Neural cell (in vitro differentiated cells): ENCODE data around the gene CDC42BPB. TPM values are rescaled to one million over a fixed set of nuclear protein-coding genes. Genes with fewer than 3 reads are reported as not detected.
A peak's percentile ranks its signal among the peaks of the same experiment; 100 is the strongest.

Experiments
- H2AFZ ChIP-seq: fragments of 200-600, 300-800 bp; sonication (generic), shearing (Covaris generic); 2 replicates; pipeline ENCODE4 v1.6.0; 2014; ENCODE audit warnings: low read depth, mild to moderate bottlenecking, antibody characterized with exemption, low read length, moderate library complexity
- H3F3A ChIP-seq: fragments of 200-600 bp; shearing (Covaris generic); 2 replicates; pipeline ENCODE4 v1.6.1; 2016; ENCODE audit warnings: mild to moderate bottlenecking, moderate library complexity, mixed read lengths, antibody characterized with exemption, low read length; ENCODE audit not compliant: insufficient read depth, poor library complexity, severe bottlenecking
- H3K27ac ChIP-seq: fragments of 200-600, 300-800 bp; sonication (generic), shearing (Covaris generic); 2 replicates; pipeline ENCODE4 v1.5.1; 2014; ENCODE audit warnings: mild to moderate bottlenecking, low read length, moderate library complexity
- H3K27me3 ChIP-seq: fragments of 300-800, 200-600 bp; sonication (generic), shearing (Covaris generic); 2 replicates; pipeline ENCODE4 v1.6.0; 2014; ENCODE audit warnings: mild to moderate bottlenecking, low read depth, low read length, moderate library complexity; ENCODE audit not compliant: insufficient read depth
- H3K36me3 ChIP-seq: fragments of 300-800, 200-600 bp; sonication (generic), shearing (Covaris generic); 2 replicates; pipeline ENCODE4 v1.5.1; 2014; ENCODE audit warnings: mild to moderate bottlenecking, antibody characterized with exemption, low read length, moderate library complexity; ENCODE audit not compliant: insufficient read depth
- H3K4me2 ChIP-seq: fragments of 300-800, 200-600 bp; sonication (generic), shearing (Covaris generic); 2 replicates; pipeline ENCODE4 v1.6.0; 2014; ENCODE audit warnings: mild to moderate bottlenecking, low read length
- H3K4me3 ChIP-seq: fragments of 300-800, 200-600 bp; sonication (generic), shearing (Covaris generic); 2 replicates; pipeline ENCODE4 v1.5.1; 2014; ENCODE audit warnings: mild to moderate bottlenecking, low read length, moderate library complexity
- H3K79me2 ChIP-seq: fragments of 200-600 bp; shearing (Covaris generic); replicated peaks from 2 replicates; pipeline ENCODE4 v1.6.0; 2014; ENCODE audit warnings: mild to moderate bottlenecking, low read length, moderate library complexity; ENCODE audit not compliant: insufficient read depth
- H3K9ac ChIP-seq: fragments of 300-800, 200-600 bp; sonication (generic), shearing (Covaris generic); 2 replicates; pipeline ENCODE4 v1.6.1; 2016; ENCODE audit warnings: mild to moderate bottlenecking, low read length, mixed read lengths
- H3K9me2 ChIP-seq: fragments of 200-600 bp; shearing (Covaris generic); 2 replicates; pipeline ENCODE4 v1.6.1; 2016; ENCODE audit warnings: mild to moderate bottlenecking, low read length, mixed read lengths; ENCODE audit not compliant: insufficient read depth
- H3K9me3 ChIP-seq: fragments of 200-600, 300-800 bp; sonication (generic), shearing (Covaris generic); 2 replicates; pipeline ENCODE4 v1.6.1; 2016; ENCODE audit warnings: mild to moderate bottlenecking, mixed run types, low read length, moderate library complexity, mixed read lengths
- H4K20me1 ChIP-seq: fragments of 200-600 bp; shearing (Covaris generic); 2 replicates; pipeline ENCODE4 v1.6.1; 2016; ENCODE audit warnings: mild to moderate bottlenecking, mixed run types; ENCODE audit not compliant: insufficient read depth
- CTCF ChIP-seq: fragments of 450-650 bp; IDR thresholded peaks from 2 replicates; pipeline ENCODE4 v1.5.1; 2014; ENCODE audit warnings: antibody characterized with exemption, mild to moderate bottlenecking, moderate library complexity; ENCODE audit not compliant: poor library complexity, severe bottlenecking
- EP300 ChIP-seq: fragments of 450-650 bp; conservative IDR thresholded peaks from 2 replicates; pipeline ENCODE4 v1.6.1; 2014; ENCODE audit warnings: antibody characterized with exemption, mild to moderate bottlenecking, moderate library complexity; ENCODE audit not compliant: poor library complexity, severe bottlenecking
- EZH2 ChIP-seq: fragments of 200-600, 300-800 bp; shearing (Covaris generic), sonication (generic); IDR thresholded peaks from 2 replicates; pipeline ENCODE4 v1.6.1; 2014; ENCODE audit warnings: antibody characterized with exemption, low read length, borderline replicate concordance, mild to moderate bottlenecking; ENCODE audit not compliant: insufficient read depth, poor library complexity, severe bottlenecking
- MXI1 ChIP-seq: fragments of 450-650 bp; conservative IDR thresholded peaks from 2 replicates; pipeline ENCODE4 v1.6.1; 2014; ENCODE audit warnings: antibody characterized with exemption, mild to moderate bottlenecking; ENCODE audit not compliant: poor library complexity, severe bottlenecking
- POLR2AphosphoS5 ChIP-seq: IDR thresholded peaks from 2 replicates; pipeline ENCODE4 v1.6.1; 2012
- RAD21 ChIP-seq: fragments of 450-650 bp; conservative IDR thresholded peaks from 2 replicates; pipeline ENCODE4 v1.6.1; 2014; ENCODE audit warnings: antibody characterized with exemption, mild to moderate bottlenecking, moderate library complexity
- REST ChIP-seq: IDR thresholded peaks from 2 replicates; pipeline ENCODE4 v1.6.1; 2012; ENCODE audit warnings: borderline replicate concordance
- SMC3 ChIP-seq: fragments of 450-650 bp; conservative IDR thresholded peaks from 2 replicates; pipeline ENCODE4 v1.6.1; 2014; ENCODE audit warnings: antibody characterized with exemption, mild to moderate bottlenecking, moderate library complexity; ENCODE audit not compliant: poor library complexity
- TAF1 ChIP-seq: IDR thresholded peaks from 2 replicates; pipeline ENCODE4 v1.6.1; 2012; ENCODE audit warnings: low read depth
- polyA plus RNA-seq: library from polyadenylated mRNA; depleted of rRNA; stranded (reverse); fragments of >200 nt; gene quantifications from 2 replicates; pipeline ENCODE4 v1.2.3, GENCODE V29; 2014

CDC42BPB gene
- polyA plus RNA-seq, 1 donor from 2014 or later, result 43.8 TPM

- TF ChIP-seq CTCF (no peak), SMC3 (no peak), REST (no peak), TAF1 (no peak), MXI1 (no peak), EP300 (no peak), RAD21 (no peak), POLR2AphosphoS5 (no peak), EZH2 (no peak)
- peaks cover 7% of the 10 kb centered on the region for H3K79me2 ChIP-seq
- no peaks in the 10 kb centered on the region for H3K36me3 ChIP-seq
- H3K4me3 ChIP-seq, result no peak overlapping the region
- H3K9ac ChIP-seq, result no peak overlapping the region
- no peak overlapping the region for H3K4me2 ChIP-seq
- no peak overlapping the region for H3K27ac ChIP-seq
- no peaks in the 10 kb centered on the region for H3K9me3 ChIP-seq
- H3F3A ChIP-seq, result peaks cover 3% of the 10 kb centered on the region
- H3K9me2 ChIP-seq, result no peaks in the 10 kb centered on the region
- no peaks in the 10 kb centered on the region for H4K20me1 ChIP-seq
- no peak overlapping the region for H2AFZ ChIP-seq
- H3K27me3 ChIP-seq, result no peaks in the 10 kb centered on the region
Measured at GRCh38 chr14:103061482-103061976, 4.2 kb upstream of the CDC42BPB start.

GRCh38 chr14:103059556-103059955, 2.2 kb upstream of the CDC42BPB start:
- Histone ChIP-seq H3K79me2 (peaks cover 23% of the 10 kb centered on the region), H3K9me2 (no peaks in the 10 kb centered on the region), H4K20me1 (no peaks in the 10 kb centered on the region), H3K27ac (no peak overlapping the region), H3K36me3 (no peaks in the 10 kb centered on the region), H3F3A (peaks cover 3% of the 10 kb centered on the region), H2AFZ (no peak overlapping the region), H3K4me2 (peak overlapping the region; percentile 46), H3K9ac (no peak overlapping the region), H3K9me3 (no peaks in the 10 kb centered on the region), H3K4me3 (peak overlapping the region; percentile 98), H3K27me3 (no peaks in the 10 kb centered on the region)
- TF ChIP-seq TAF1 (no peak), SMC3 (no peak), REST (no peak), EZH2 (no peak), EP300 (no peak), RAD21 (no peak), MXI1 (no peak), POLR2AphosphoS5 (no peak), CTCF (no peak)
